ENCODE results near the gene N4BP2. TPM values are rescaled to one million over a fixed set of nuclear protein-coding genes. Genes with fewer than 3 reads are reported as not detected.
"Not testable (repeated sequence)": the region's sequence is repeated elsewhere in the genome, so short reads cannot be mapped to it uniquely, and the experiment has no call there.

Gene N4BP2
- total RNA-seq, 2 experiments from 2014 or later: 17.6 to 21.9 TPM

- no peak for DNase-seq
- H3K4me1 Mint-ChIP-seq: peaks cover 36% of the 10 kb centered on the region
- H3K36me3 Mint-ChIP-seq: peaks cover 16% of the 10 kb centered on the region
- no peaks in the 10 kb centered on the region for H3K9me3 Mint-ChIP-seq
- H3K27me3 Mint-ChIP-seq: no peaks in the 10 kb centered on the region
- H3K4me3 Mint-ChIP-seq: peak overlapping the region; percentile 98
- H3K27ac Mint-ChIP-seq: peak overlapping the region; percentile 99
Observed at GRCh38 chr4:40058121-40058520, 1.5 kb downstream of the N4BP2 start.

DNA sequence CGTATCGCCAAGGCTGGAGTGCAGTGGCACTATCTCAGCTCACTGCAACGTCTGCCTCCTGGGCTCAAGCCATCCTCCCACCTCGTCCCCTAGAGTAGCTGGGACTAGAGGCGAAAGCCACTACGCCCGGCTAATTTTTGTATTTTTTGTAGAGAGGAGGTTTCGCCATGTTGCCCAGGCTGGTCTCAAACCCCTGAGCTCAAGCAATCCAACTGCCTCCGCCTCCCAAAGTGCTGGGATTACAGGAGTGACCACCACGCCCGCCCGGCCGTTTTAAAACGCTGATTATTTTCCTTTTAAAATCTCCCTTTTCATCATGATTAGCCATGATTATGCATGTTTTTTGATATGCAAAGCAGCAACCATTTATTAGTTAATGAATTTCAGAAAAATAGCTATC is 2.2 kb downstream of the N4BP2 start:
- Mint-ChIP-seq H3K4me3 (peak overlapping the region; percentile 54), H3K27me3 (no peaks in the 10 kb centered on the region), H3K27ac (no peak overlapping the region), H3K9me3 (no peaks in the 10 kb centered on the region), H3K36me3 (peaks cover 22% of the 10 kb centered on the region), H3K4me1 (peaks cover 36% of the 10 kb centered on the region)
- DNase-seq: no peak

DNA sequence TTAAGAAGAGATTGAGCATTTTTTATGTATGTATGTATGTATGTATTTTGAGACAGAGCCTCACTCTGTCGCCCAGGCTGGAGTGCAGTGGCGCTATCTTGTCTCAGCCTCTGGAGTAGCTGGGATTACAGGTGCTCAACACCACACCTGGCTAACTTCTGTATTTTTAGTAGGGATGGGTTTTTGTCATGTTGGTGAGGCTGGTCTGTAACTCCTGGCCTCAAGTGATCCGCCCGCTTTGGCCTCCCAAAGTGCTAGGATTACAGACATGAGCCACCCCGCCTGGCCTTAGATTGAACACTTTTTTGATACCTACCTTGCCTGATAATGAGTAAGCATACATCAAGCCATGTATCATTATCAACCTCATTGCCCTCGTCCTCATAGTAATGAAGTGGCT is 2.7 kb downstream of the N4BP2 start:
- Mint-ChIP-seq H3K27me3 (no peaks in the 10 kb centered on the region), H3K36me3 (peaks cover 27% of the 10 kb centered on the region), H3K4me3 (peak overlapping the region; percentile 54), H3K27ac (no peak overlapping the region), H3K4me1 (peaks cover 35% of the 10 kb centered on the region), H3K9me3 (no peaks in the 10 kb centered on the region)
- DNase-seq: no peak

DNA sequence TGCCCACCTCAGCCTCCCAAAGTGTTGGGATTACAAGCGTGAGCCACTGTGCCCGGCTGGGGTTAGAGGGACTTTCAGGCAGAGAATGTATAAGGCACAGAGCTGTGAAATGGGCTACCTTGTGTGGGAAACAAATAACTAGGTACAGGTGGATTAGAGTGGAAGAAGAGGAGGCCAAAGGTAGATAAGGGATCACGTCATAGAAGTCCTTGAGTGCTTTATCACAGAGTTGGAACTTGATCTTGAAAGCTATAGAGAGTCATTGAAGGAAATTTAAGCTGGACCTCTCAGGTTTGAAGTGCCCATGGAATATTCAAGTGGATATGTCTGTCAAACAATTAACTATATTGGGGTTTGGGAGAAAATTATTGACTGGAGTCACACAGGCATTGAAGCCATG is 8.4 kb downstream of the N4BP2 start:
- no peaks in the 10 kb centered on the region for H3K9me3 Mint-ChIP-seq
- no peak overlapping the region for H3K27ac Mint-ChIP-seq
- peaks cover 36% of the 10 kb centered on the region for H3K4me1 Mint-ChIP-seq
- no peaks in the 10 kb centered on the region for H3K27me3 Mint-ChIP-seq
- peaks cover 55% of the 10 kb centered on the region for H3K36me3 Mint-ChIP-seq
- H3K4me3 Mint-ChIP-seq: no peak overlapping the region
- DNase-seq: no peak

DNA sequence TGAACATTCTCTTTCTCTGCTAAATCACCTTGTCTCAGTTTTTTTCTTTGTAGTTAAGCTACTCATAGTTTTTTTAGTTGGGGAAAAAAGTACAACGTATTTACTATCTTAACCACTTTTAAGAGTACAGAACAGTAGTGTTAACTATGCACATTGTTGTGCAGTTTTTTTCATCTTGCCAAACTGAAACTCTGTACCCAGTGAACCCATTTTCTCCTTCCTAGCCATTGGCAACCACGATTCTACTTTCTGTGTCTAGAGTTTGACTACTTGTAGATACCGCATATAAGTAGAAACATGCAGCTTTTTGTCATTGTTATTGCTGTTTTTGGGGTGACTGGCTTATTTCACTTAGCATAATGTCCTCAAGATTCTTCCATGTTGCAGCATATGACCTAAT is 10.0 kb downstream of the N4BP2 start:
- H3K27me3 Mint-ChIP-seq: no peaks in the 10 kb centered on the region
- no peaks in the 10 kb centered on the region for H3K9me3 Mint-ChIP-seq
- H3K4me3 Mint-ChIP-seq: no peak overlapping the region
- peaks cover 44% of the 10 kb centered on the region for H3K4me1 Mint-ChIP-seq
- no peak overlapping the region for H3K27ac Mint-ChIP-seq
- no peak for DNase-seq
- H3K36me3 Mint-ChIP-seq: peaks cover 56% of the 10 kb centered on the region

GRCh38 chr4:40070387-40070786 is 13.7 kb downstream of the N4BP2 start:
- no peak for DNase-seq
- no peak overlapping the region for H3K4me3 Mint-ChIP-seq
- H3K36me3 Mint-ChIP-seq: peaks cover 41% of the 10 kb centered on the region
- H3K27ac Mint-ChIP-seq: no peak overlapping the region
- no peaks in the 10 kb centered on the region for H3K9me3 Mint-ChIP-seq
- no peaks in the 10 kb centered on the region for H3K27me3 Mint-ChIP-seq
- H3K4me1 Mint-ChIP-seq: peaks cover 33% of the 10 kb centered on the region

DNA sequence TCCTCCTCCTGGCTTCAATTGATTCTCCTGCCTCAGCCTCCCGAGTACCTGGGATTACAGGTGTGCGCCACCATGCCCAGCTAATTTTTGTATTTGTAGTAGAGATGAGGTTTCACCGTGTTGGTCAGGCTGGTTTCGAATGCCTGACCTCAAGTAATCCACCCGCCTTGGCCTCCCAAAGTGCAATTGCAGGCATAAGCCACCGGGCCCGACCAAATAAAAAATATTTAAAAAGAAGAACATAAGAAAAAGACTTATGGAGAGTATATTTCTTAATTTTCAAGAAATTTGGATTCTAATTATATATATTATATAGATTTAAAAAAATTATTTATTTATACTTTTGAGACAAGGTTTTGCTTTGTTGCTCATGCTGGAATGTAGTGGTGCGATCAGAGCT is 29.8 kb downstream of the N4BP2 start:
- Mint-ChIP-seq H3K36me3 (peaks cover 9% of the 10 kb centered on the region), H3K4me1 (peaks cover 2% of the 10 kb centered on the region), H3K9me3 (no peaks in the 10 kb centered on the region), H3K27me3 (no peaks in the 10 kb centered on the region), H3K4me3 (no peak overlapping the region), H3K27ac (no peak overlapping the region)
- no peak for DNase-seq

- no peak for DNase-seq
- Mint-ChIP-seq H3K4me1 (peaks cover 3% of the 10 kb centered on the region), H3K4me3 (no peak overlapping the region), H3K27me3 (no peaks in the 10 kb centered on the region), H3K36me3 (peaks cover 9% of the 10 kb centered on the region), H3K27ac (no peak overlapping the region), H3K9me3 (no peaks in the 10 kb centered on the region)
Observed at GRCh38 chr4:40087799-40088366, 31.2 kb downstream of the N4BP2 start.

DNA sequence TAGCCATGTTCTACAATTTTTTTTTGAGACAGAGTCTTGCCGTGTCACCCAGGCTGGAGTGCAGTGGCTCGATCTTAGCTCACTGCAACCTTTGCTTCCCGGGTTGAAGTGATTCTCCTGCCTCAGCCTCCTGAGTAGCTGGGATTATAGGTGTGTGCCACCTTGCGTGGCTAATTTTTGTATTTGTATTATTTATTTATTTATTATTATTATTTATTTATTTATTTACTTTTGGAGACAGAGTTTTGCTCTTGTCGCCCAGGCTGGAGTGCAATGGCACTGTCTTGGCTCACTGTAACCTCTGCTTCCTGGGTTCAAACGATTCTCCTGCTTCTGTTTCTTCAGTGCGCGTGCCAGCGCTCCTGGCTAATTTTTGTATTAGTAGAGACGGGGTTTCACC is 36.8 kb downstream of the N4BP2 start:
- H3K4me3 Mint-ChIP-seq, DNase-seq, H3K27me3 Mint-ChIP-seq, H3K9me3 Mint-ChIP-seq, H3K4me1 Mint-ChIP-seq, H3K27ac Mint-ChIP-seq: not testable (repeated sequence)
- peaks cover 22% of the 10 kb centered on the region for H3K36me3 Mint-ChIP-seq

- peaks cover 21% of the 10 kb centered on the region for H3K36me3 Mint-ChIP-seq
- H3K4me3 Mint-ChIP-seq: no peak overlapping the region
- H3K9me3 Mint-ChIP-seq: no peaks in the 10 kb centered on the region
- no peaks in the 10 kb centered on the region for H3K27me3 Mint-ChIP-seq
- H3K27ac Mint-ChIP-seq: no peak overlapping the region
- H3K4me1 Mint-ChIP-seq: peaks cover 2% of the 10 kb centered on the region
- DNase-seq: no peak
Observed at GRCh38 chr4:40099010-40099409, 42.4 kb downstream of the N4BP2 start.

DNA sequence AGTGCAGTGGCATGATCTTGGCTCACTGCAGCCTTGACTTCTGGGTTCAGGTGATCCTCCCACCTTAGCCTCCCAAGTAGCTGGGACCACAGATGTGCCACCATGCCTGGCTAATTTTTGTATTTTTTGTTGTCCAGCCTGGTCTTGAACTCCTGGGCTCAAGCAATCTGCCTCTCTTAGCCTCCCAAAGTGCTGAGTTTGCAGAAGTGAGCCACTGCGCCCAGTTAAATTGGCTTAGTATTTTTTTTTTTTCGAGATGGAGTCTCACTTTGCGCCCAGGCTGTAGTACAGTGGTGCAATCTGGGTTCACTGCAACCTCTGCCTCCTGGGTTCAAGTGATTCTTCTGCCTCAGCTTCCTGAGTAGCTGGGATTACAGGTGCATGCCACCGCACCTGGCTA is 50.5 kb downstream of the N4BP2 start:
- H3K4me1 Mint-ChIP-seq, DNase-seq, H3K9me3 Mint-ChIP-seq, H3K27me3 Mint-ChIP-seq, H3K27ac Mint-ChIP-seq, H3K4me3 Mint-ChIP-seq: not testable (repeated sequence)
- H3K36me3 Mint-ChIP-seq: peaks cover 26% of the 10 kb centered on the region

DNA sequence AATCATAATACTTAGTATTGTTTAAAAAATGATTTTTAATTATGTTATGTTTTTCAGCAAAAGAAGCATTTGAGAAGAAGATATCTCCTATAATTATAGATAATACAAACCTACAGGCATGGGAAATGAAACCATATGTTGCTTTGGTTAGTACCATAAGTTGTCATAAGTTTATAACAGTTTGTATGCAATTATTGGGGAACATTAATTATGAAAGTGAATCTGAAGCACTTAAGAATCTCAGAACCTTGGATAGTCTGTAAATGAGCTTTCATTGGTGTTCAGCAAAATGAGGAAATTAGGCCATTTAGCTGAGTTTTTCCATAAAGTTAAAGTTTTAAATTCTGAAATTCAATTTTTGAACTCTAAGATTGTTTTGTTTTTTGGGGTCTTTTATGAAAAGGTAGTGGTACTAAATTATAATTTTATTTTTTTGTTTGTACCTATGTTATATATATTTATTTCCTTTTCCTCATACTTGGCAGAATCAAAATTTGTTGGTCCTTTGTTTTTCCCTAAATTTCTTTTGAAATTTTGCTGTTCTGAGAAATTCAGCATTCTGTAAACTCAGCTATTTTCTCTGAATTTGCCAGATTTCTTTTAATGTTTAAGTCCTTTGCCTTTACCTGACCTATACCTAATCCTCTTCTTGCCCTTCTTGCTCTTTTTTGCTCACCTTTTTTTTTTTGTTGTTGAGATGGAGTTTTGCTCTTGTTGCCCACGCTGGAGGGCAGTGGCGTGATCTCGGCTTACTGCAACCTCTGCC is 55.6 kb downstream of the N4BP2 start:
- no peaks in the 10 kb centered on the region for H3K9me3 Mint-ChIP-seq
- H3K4me3 Mint-ChIP-seq: no peak overlapping the region
- H3K4me1 Mint-ChIP-seq: peaks cover 3% of the 10 kb centered on the region
- peaks cover 12% of the 10 kb centered on the region for H3K36me3 Mint-ChIP-seq
- no peak for DNase-seq
- H3K27ac Mint-ChIP-seq: no peak overlapping the region
- H3K27me3 Mint-ChIP-seq: no peaks in the 10 kb centered on the region

DNA sequence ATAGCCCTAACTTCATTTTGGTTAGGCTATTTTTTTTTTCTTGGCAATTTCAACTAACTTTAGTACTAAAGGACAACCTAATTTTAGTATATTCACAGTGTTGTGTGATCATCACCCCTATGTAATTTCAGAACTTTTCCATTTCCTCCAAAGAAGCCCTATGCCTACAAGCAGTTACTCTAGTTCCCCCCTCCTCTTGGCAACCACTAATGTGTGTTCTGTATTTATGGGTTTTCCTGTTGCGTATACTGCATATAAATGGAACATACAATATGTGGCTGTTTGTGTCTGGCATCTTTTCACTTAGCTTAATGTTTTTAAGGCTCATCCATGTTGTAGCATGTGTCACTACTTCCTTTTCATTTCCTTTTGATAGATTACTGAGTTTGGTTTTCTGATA is 57.6 kb downstream of the N4BP2 start:
- Mint-ChIP-seq H3K27me3 (no peaks in the 10 kb centered on the region), H3K27ac (no peak overlapping the region), H3K36me3 (peaks cover 12% of the 10 kb centered on the region), H3K4me1 (peaks cover 3% of the 10 kb centered on the region), H3K4me3 (no peak overlapping the region), H3K9me3 (no peaks in the 10 kb centered on the region)
- no peak for DNase-seq

- Mint-ChIP-seq H3K27ac (no peak overlapping the region), H3K27me3 (no peaks in the 10 kb centered on the region), H3K4me1 (peaks cover 36% of the 10 kb centered on the region), H3K9me3 (no peaks in the 10 kb centered on the region), H3K4me3 (no peak overlapping the region), H3K36me3 (peaks cover 11% of the 10 kb centered on the region)
- DNase-seq: no peak
Observed at GRCh38 chr4:40118861-40119260, 62.2 kb downstream of the N4BP2 start.

GRCh38 chr4:40119344-40119743 is 62.7 kb downstream of the N4BP2 start:
- Mint-ChIP-seq H3K4me1 (peaks cover 34% of the 10 kb centered on the region), H3K27ac (no peak overlapping the region), H3K4me3 (no peak overlapping the region), H3K27me3 (no peaks in the 10 kb centered on the region), H3K9me3 (no peaks in the 10 kb centered on the region), H3K36me3 (peaks cover 11% of the 10 kb centered on the region)
- no peak for DNase-seq

GRCh38 chr4:40121515-40121914 is 64.9 kb downstream of the N4BP2 start:
- Mint-ChIP-seq H3K4me3 (no peak overlapping the region), H3K9me3 (peaks cover 1% of the 10 kb centered on the region), H3K27me3 (no peaks in the 10 kb centered on the region), H3K4me1 (peaks cover 42% of the 10 kb centered on the region), H3K27ac (peak overlapping the region; percentile 66), H3K36me3 (peaks cover 18% of the 10 kb centered on the region)
- peak; percentile 6 for DNase-seq

Measured in activated naive CD8-positive, alpha-beta T cell treated with anti-CD3 and anti-CD28 coated beads for 36 hours (primary cell).